Neural cell (in vitro differentiated cells): Measurements from ENCODE around the gene FN1. TPM values are rescaled to one million over a fixed set of nuclear protein-coding genes. Genes with fewer than 3 reads are reported as not detected.

Experiments used
- H2AFZ ChIP-seq: fragments of 200-600, 300-800 bp; sonication (generic), shearing (Covaris generic); 2 replicates; pipeline ENCODE4 v1.6.0; 2014; ENCODE audit warnings: low read depth, mild to moderate bottlenecking, antibody characterized with exemption, low read length, moderate library complexity
- H3F3A ChIP-seq: fragments of 200-600 bp; shearing (Covaris generic); 2 replicates; pipeline ENCODE4 v1.6.1; 2016; ENCODE audit warnings: mild to moderate bottlenecking, moderate library complexity, mixed read lengths, antibody characterized with exemption, low read length; ENCODE audit not compliant: insufficient read depth, poor library complexity, severe bottlenecking
- H3K27ac ChIP-seq: fragments of 200-600, 300-800 bp; sonication (generic), shearing (Covaris generic); 2 replicates; pipeline ENCODE4 v1.5.1; 2014; ENCODE audit warnings: mild to moderate bottlenecking, low read length, moderate library complexity
- H3K27me3 ChIP-seq: fragments of 300-800, 200-600 bp; sonication (generic), shearing (Covaris generic); 2 replicates; pipeline ENCODE4 v1.6.0; 2014; ENCODE audit warnings: mild to moderate bottlenecking, low read depth, low read length, moderate library complexity; ENCODE audit not compliant: insufficient read depth
- H3K36me3 ChIP-seq: fragments of 300-800, 200-600 bp; sonication (generic), shearing (Covaris generic); 2 replicates; pipeline ENCODE4 v1.5.1; 2014; ENCODE audit warnings: mild to moderate bottlenecking, antibody characterized with exemption, low read length, moderate library complexity; ENCODE audit not compliant: insufficient read depth
- H3K4me2 ChIP-seq: fragments of 300-800, 200-600 bp; sonication (generic), shearing (Covaris generic); 2 replicates; pipeline ENCODE4 v1.6.0; 2014; ENCODE audit warnings: mild to moderate bottlenecking, low read length
- H3K4me3 ChIP-seq: fragments of 300-800, 200-600 bp; sonication (generic), shearing (Covaris generic); 2 replicates; pipeline ENCODE4 v1.5.1; 2014; ENCODE audit warnings: mild to moderate bottlenecking, low read length, moderate library complexity
- H3K79me2 ChIP-seq: fragments of 200-600 bp; shearing (Covaris generic); replicated peaks from 2 replicates; pipeline ENCODE4 v1.6.0; 2014; ENCODE audit warnings: mild to moderate bottlenecking, low read length, moderate library complexity; ENCODE audit not compliant: insufficient read depth
- H3K9ac ChIP-seq: fragments of 300-800, 200-600 bp; sonication (generic), shearing (Covaris generic); 2 replicates; pipeline ENCODE4 v1.6.1; 2016; ENCODE audit warnings: mild to moderate bottlenecking, low read length, mixed read lengths
- H3K9me2 ChIP-seq: fragments of 200-600 bp; shearing (Covaris generic); 2 replicates; pipeline ENCODE4 v1.6.1; 2016; ENCODE audit warnings: mild to moderate bottlenecking, low read length, mixed read lengths; ENCODE audit not compliant: insufficient read depth
- H3K9me3 ChIP-seq: fragments of 200-600, 300-800 bp; sonication (generic), shearing (Covaris generic); 2 replicates; pipeline ENCODE4 v1.6.1; 2016; ENCODE audit warnings: mild to moderate bottlenecking, mixed run types, low read length, moderate library complexity, mixed read lengths
- H4K20me1 ChIP-seq: fragments of 200-600 bp; shearing (Covaris generic); 2 replicates; pipeline ENCODE4 v1.6.1; 2016; ENCODE audit warnings: mild to moderate bottlenecking, mixed run types; ENCODE audit not compliant: insufficient read depth
- EP300 ChIP-seq: fragments of 450-650 bp; conservative IDR thresholded peaks from 2 replicates; pipeline ENCODE4 v1.6.1; 2014; ENCODE audit warnings: antibody characterized with exemption, mild to moderate bottlenecking, moderate library complexity; ENCODE audit not compliant: poor library complexity, severe bottlenecking
- EZH2 ChIP-seq: fragments of 200-600, 300-800 bp; shearing (Covaris generic), sonication (generic); IDR thresholded peaks from 2 replicates; pipeline ENCODE4 v1.6.1; 2014; ENCODE audit warnings: antibody characterized with exemption, low read length, borderline replicate concordance, mild to moderate bottlenecking; ENCODE audit not compliant: insufficient read depth, poor library complexity, severe bottlenecking
- MXI1 ChIP-seq: fragments of 450-650 bp; conservative IDR thresholded peaks from 2 replicates; pipeline ENCODE4 v1.6.1; 2014; ENCODE audit warnings: antibody characterized with exemption, mild to moderate bottlenecking; ENCODE audit not compliant: poor library complexity, severe bottlenecking
- POLR2AphosphoS5 ChIP-seq: IDR thresholded peaks from 2 replicates; pipeline ENCODE4 v1.6.1; 2012
- RAD21 ChIP-seq: fragments of 450-650 bp; conservative IDR thresholded peaks from 2 replicates; pipeline ENCODE4 v1.6.1; 2014; ENCODE audit warnings: antibody characterized with exemption, mild to moderate bottlenecking, moderate library complexity
- SMC3 ChIP-seq: fragments of 450-650 bp; conservative IDR thresholded peaks from 2 replicates; pipeline ENCODE4 v1.6.1; 2014; ENCODE audit warnings: antibody characterized with exemption, mild to moderate bottlenecking, moderate library complexity; ENCODE audit not compliant: poor library complexity
- TAF1 ChIP-seq: IDR thresholded peaks from 2 replicates; pipeline ENCODE4 v1.6.1; 2012; ENCODE audit warnings: low read depth
- polyA plus RNA-seq: library from polyadenylated mRNA; depleted of rRNA; stranded (reverse); fragments of >200 nt; gene quantifications from 2 replicates; pipeline ENCODE4 v1.2.3, GENCODE V29; 2014
- TF ChIP-seq, protein P1 (sequence below): fragments of 450-650 bp; IDR thresholded peaks from 2 replicates; pipeline ENCODE4 v1.5.1; 2014; ENCODE audit warnings: antibody characterized with exemption, mild to moderate bottlenecking, moderate library complexity; ENCODE audit not compliant: poor library complexity, severe bottlenecking
- TF ChIP-seq, protein P2 (sequence below): IDR thresholded peaks from 2 replicates; pipeline ENCODE4 v1.6.1; 2012; ENCODE audit warnings: borderline replicate concordance

The FN1 gene
- polyA plus RNA-seq, 1 donor from 2014 or later: 0.93 TPM

DNA sequence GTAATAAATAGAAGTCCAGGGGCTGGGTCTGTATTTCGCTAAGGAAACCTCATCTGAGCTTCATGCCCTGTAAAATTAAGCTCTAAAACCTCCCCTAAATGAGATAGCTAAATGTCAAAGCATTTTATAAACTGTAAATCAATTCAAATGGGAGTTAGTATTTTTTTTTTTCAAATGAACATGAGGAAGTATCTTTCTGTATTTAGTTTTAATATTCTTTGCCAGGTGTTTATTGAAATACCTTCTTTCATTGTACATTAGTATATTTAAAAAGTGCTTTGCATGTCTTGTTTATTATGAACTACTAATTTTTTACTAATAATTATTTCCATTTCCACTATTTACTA lies 76.3 kb downstream of the FN1 start:
- H3K4me2 ChIP-seq: no peak overlapping the region
- no peaks in the 10 kb centered on the region for H3K9me3 ChIP-seq
- no peaks in the 10 kb centered on the region for H3K9me2 ChIP-seq
- no peak overlapping the region for H3K4me3 ChIP-seq
- H3K36me3 ChIP-seq: no peaks in the 10 kb centered on the region
- H3K79me2 ChIP-seq: no peaks in the 10 kb centered on the region
- no peak for TF ChIP-seq SMC3
- TF ChIP-seq, protein P1, sequence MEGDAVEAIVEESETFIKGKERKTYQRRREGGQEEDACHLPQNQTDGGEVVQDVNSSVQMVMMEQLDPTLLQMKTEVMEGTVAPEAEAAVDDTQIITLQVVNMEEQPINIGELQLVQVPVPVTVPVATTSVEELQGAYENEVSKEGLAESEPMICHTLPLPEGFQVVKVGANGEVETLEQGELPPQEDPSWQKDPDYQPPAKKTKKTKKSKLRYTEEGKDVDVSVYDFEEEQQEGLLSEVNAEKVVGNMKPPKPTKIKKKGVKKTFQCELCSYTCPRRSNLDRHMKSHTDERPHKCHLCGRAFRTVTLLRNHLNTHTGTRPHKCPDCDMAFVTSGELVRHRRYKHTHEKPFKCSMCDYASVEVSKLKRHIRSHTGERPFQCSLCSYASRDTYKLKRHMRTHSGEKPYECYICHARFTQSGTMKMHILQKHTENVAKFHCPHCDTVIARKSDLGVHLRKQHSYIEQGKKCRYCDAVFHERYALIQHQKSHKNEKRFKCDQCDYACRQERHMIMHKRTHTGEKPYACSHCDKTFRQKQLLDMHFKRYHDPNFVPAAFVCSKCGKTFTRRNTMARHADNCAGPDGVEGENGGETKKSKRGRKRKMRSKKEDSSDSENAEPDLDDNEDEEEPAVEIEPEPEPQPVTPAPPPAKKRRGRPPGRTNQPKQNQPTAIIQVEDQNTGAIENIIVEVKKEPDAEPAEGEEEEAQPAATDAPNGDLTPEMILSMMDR: no peak
- TF ChIP-seq POLR2AphosphoS5: no peak
- TF ChIP-seq MXI1: no peak
- TF ChIP-seq, protein P2, sequence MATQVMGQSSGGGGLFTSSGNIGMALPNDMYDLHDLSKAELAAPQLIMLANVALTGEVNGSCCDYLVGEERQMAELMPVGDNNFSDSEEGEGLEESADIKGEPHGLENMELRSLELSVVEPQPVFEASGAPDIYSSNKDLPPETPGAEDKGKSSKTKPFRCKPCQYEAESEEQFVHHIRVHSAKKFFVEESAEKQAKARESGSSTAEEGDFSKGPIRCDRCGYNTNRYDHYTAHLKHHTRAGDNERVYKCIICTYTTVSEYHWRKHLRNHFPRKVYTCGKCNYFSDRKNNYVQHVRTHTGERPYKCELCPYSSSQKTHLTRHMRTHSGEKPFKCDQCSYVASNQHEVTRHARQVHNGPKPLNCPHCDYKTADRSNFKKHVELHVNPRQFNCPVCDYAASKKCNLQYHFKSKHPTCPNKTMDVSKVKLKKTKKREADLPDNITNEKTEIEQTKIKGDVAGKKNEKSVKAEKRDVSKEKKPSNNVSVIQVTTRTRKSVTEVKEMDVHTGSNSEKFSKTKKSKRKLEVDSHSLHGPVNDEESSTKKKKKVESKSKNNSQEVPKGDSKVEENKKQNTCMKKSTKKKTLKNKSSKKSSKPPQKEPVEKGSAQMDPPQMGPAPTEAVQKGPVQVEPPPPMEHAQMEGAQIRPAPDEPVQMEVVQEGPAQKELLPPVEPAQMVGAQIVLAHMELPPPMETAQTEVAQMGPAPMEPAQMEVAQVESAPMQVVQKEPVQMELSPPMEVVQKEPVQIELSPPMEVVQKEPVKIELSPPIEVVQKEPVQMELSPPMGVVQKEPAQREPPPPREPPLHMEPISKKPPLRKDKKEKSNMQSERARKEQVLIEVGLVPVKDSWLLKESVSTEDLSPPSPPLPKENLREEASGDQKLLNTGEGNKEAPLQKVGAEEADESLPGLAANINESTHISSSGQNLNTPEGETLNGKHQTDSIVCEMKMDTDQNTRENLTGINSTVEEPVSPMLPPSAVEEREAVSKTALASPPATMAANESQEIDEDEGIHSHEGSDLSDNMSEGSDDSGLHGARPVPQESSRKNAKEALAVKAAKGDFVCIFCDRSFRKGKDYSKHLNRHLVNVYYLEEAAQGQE: no peak
- TF ChIP-seq RAD21: no peak
- TF ChIP-seq TAF1: no peak
- TF ChIP-seq EZH2: no peak
- TF ChIP-seq EP300: no peak
- no peaks in the 10 kb centered on the region for H3K27me3 ChIP-seq
- no peaks in the 10 kb centered on the region for H3F3A ChIP-seq
- H3K9ac ChIP-seq: no peak overlapping the region
- H4K20me1 ChIP-seq: no peaks in the 10 kb centered on the region
- H3K27ac ChIP-seq: no peak overlapping the region
- H2AFZ ChIP-seq: no peak overlapping the region

DNA sequence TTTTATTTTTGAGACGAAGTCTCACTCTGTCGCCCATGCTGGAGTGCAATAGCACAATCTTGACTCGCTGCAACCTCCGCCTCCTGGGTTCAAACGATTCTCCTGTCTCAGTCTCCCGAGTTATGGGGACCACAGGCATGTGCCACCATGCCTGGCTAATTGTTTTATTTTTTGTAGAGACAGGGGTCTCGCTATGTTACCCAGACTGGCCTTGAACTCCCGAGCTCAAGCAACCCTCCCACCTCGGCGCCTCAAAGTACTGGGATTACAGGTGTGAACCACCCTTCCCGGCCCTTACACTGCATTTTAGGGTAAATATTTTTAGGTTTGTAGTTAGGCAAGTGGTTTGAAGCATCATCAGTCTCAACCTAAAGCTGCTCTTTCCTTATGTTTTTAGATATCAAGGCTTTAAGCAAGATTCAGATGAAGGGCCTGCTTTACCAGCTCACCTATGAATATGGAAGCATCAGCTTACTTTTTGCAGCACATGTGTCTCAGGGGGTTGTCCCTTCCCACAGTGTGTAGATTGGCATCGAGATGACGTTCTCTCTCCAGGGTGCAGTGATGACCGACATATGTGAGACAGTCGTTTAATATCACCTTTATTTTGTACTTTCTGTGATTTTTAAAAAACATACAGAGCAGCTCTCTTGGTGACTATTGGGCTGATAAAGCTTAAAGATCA lies 76.8 kb downstream of the FN1 start:
- H4K20me1 ChIP-seq: no peaks in the 10 kb centered on the region
- no peaks in the 10 kb centered on the region for H3K9me2 ChIP-seq
- no peak overlapping the region for H3K27ac ChIP-seq
- no peak overlapping the region for H3K4me2 ChIP-seq
- TF ChIP-seq SMC3 (no peak), POLR2AphosphoS5 (no peak), RAD21 (no peak)
- TF ChIP-seq, protein P1: no peak
- no peaks in the 10 kb centered on the region for H3F3A ChIP-seq
- H3K79me2 ChIP-seq: no peaks in the 10 kb centered on the region
- no peak overlapping the region for H2AFZ ChIP-seq
- no peak overlapping the region for H3K4me3 ChIP-seq
- H3K9ac ChIP-seq: no peak overlapping the region
- no peaks in the 10 kb centered on the region for H3K9me3 ChIP-seq
- no peaks in the 10 kb centered on the region for H3K36me3 ChIP-seq
- no peaks in the 10 kb centered on the region for H3K27me3 ChIP-seq
